Omental fat pad (tissue), 4 donors: ENCODE data around the gene FSD1. TPM values are rescaled to one million over a fixed set of nuclear protein-coding genes. Genes with fewer than 3 reads are reported as not detected.

ENCODE experiments used
- ATAC-seq: fragments of 150-250 bp; one replicate; pipeline ENCODE4 v1.9.1; 2016; ENCODE audit warnings: mild to moderate bottlenecking, moderate library complexity; ENCODE audit not compliant: low FRiP score
- DNase-seq: peaks from one replicate; pipeline ENCODE4 v3.0.0-alpha.2; 2019; ENCODE audit warnings: low spot score
- CTCF ChIP-seq, 3 donors: fragments of 450-650 bp; IDR thresholded peaks; one replicate each; pipeline ENCODE4 v1.5.1; 2016 to 2017; ENCODE audit warnings: antibody characterized with exemption in 3 of 3, mild to moderate bottlenecking in 3 of 3, moderate library complexity in 2 of 3
- total RNA-seq, 4 donors: library from RNA; depleted of rRNA; stranded (reverse); fragments of >200 nt; gene quantifications; one replicate each; pipeline ENCODE4 v1.1.0, GENCODE V29; 2016

Gene FSD1
- total RNA-seq, 4 donors from 2014 or later, result not detected

DNA sequence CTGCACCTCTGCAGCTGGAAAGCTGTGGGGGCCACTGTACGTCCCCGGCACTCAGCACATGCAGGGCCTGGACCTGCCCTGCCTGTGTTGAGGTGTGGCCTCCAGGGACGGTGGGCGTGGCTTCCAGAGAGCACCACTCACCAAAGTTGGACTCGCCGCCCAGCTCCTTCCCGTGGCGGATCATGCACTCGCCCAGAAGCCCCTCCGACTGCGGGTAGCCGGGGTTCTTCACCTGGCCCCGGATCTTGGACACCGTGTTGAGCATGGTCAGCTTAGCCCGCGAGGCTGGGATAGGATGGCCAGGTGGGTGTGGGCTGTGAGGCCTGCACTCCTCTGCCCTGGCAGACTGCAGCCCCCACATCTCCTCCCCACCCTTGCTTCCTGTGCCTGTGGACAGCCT is 60.9 kb downstream of the FSD1 start:
- ATAC-seq, result no peak
- no peak for DNase-seq
- TF ChIP-seq CTCF (IDR thresholded peaks at IDR 0.05), result no peak

- DNase-seq (no peak), ATAC-seq (no peak)
- no peak for TF ChIP-seq CTCF (IDR thresholded peaks at IDR 0.05)
Observed at GRCh38 chr19:4365791-4366665, 61.6 kb downstream of the FSD1 start.

- ATAC-seq (no peak), DNase-seq (no peak)
- no peak for TF ChIP-seq CTCF (IDR thresholded peaks at IDR 0.05)
Observed at GRCh38 chr19:4366666-4367335, 62.4 kb downstream of the FSD1 start.

GRCh38 chr19:4367336-4367723 is 62.9 kb downstream of the FSD1 start:
- TF ChIP-seq CTCF (IDR thresholded peaks at IDR 0.05), result no peak
- ATAC-seq (no peak), DNase-seq (no peak)

GRCh38 chr19:4367781-4368127 is 63.4 kb downstream of the FSD1 start:
- TF ChIP-seq CTCF (IDR thresholded peaks at IDR 0.05), result no peak
- DNase-seq (no peak), ATAC-seq (no peak)

DNA sequence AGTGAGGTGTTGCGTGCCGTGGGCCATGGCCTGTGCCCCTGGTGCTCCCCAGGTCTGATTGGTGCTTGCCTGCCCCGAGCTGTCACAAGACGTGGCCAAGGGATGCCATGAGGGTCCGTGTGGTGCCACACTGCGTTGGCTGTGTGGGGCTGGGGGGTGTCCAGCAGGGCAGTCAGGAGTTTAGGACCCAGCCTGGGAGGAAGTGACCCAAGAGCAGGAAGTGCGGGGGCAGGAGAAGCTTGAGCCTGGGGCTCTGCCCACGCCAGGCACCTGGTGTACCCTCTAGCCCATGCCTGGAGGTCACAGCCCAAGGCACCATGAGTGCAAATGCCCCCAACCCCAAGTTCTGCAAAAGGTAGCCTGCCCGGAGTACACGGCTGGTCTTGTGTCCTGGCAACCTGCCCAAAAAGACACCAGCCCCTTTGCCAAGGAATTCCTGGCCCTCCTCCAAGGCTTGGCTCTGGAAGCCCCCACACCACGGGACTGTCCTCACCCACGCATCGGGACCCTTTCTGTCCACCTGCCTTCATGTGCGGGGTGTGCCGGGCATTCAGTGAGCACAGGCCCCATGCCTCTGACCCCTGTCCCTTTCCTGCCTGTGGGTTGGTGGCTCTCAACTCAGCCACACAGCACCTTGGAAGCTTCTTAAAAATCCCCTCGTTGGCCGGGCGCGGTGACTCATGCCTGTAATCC is 63.9 kb downstream of the FSD1 start:
- no peak for TF ChIP-seq CTCF (IDR thresholded peaks at IDR 0.05)
- ATAC-seq, result no peak

More for the DNA sequence above, 63.9 kb downstream of the FSD1 start:
- no peak for DNase-seq
